Pulmonary artery endothelial cell (primary cell): Measurements from ENCODE around the gene GINS3. TPM values are rescaled to one million over a fixed set of nuclear protein-coding genes. Genes with fewer than 3 reads are reported as not detected.

Source experiments
- total RNA-seq: library from RNA; depleted of rRNA; stranded (reverse); fragments of >200 nt; gene quantifications from 2 replicates; pipeline ENCODE4 v1.2.3, GENCODE V29; 2014

The GINS3 gene
- total RNA-seq, 1 donor from 2014 or later = 13.9 TPM

Other genes starting within 250 kb of the GINS3 start
- gene CSNK2A2, start 194.4 kb upstream of the GINS3 start, total RNA-seq = 45.0 and 49.7 TPM in 2 replicates
- gene PRSS54, start 97.4 kb upstream of the GINS3 start, total RNA-seq = not detected in 2 replicates
- 38.3 and 87.1 TPM in 2 replicates for gene NDRG4, start 107.7 kb downstream of the GINS3 start, total RNA-seq
- 9.8 and 11.0 TPM in 2 replicates for gene SETD6, start 123.0 kb downstream of the GINS3 start, total RNA-seq
- 152 and 157 TPM in 2 replicates for gene CNOT1, start 237.4 kb downstream of the GINS3 start, total RNA-seq